HCT116 (cell line): ENCODE results near the gene TMSB4X. TPM values are rescaled to one million over a fixed set of nuclear protein-coding genes. Genes with fewer than 3 reads are reported as not detected.

Experiments
- ATAC-seq: fragments of 200-7000 bp; cut with Tn5 transposase; 2 replicates; pipeline ENCODE4 v1.9.1; 2020; ENCODE audit warnings: mild to moderate bottlenecking, moderate library complexity
- BruUV-seq: library from RNA; stranded (reverse); fragments of 400-500 nt; replicated peaks from 2 replicates; lab custom pipeline; 2021; lab: Mats Ljungman, UMichigan
- CTCF ChIA-PET: fragments of 300-600 bp; sonication (Branson Sonifier 250); formaldehyde crosslinking; loops from one replicate; lab custom pipeline; 2021; ENCODE audit warnings: antibody characterized with exemption; lab: Charles Lee
- POLR2A ChIA-PET: fragments of 300-600, 350-600 bp; sonication (Branson Sonifier 250); formaldehyde crosslinking; loops from one replicate; lab custom pipeline; 2021; ENCODE audit warnings: antibody characterized with exemption; lab: Charles Lee
- RAD21 ChIA-PET, 2 experiments: fragments of 300-600 bp; sonication (Branson Sonifier 250); formaldehyde crosslinking; loops; one replicate each; lab custom pipeline; 2023; ENCODE audit warnings: low total read pairs in 2 of 2; ENCODE audit not compliant: uncharacterized antibody in 2 of 2, unreplicated experiment in 2 of 2, low non-redundant PET in 1 of 2; lab: Charles Lee
- DNase-seq: peaks from one replicate; pipeline ENCODE4 v3.0.0-alpha.2; 2010; ENCODE audit warnings: low read depth, low spot score
- H2AFZ ChIP-seq: fragments of 200-600 bp; shearing (Covaris generic), sonication (generic); 2 replicates; pipeline ENCODE4 v1.6.1; 2017; ENCODE audit warnings: low read depth, mixed run types, mixed read lengths, antibody characterized with exemption, low read length; ENCODE audit not compliant: poor library complexity, severe bottlenecking
- H3K27ac ChIP-seq: 2 replicates; pipeline ENCODE4 v1.5.1; 2012; ENCODE audit warnings: low read depth, low read length
- H3K27me3 ChIP-seq: fragments of 200-600 bp; sonication (generic); 2 replicates; pipeline ENCODE4 v1.6.1; 2016; ENCODE audit warnings: mixed run types, low read length, mixed read lengths; ENCODE audit not compliant: insufficient read depth
- H3K36me3 ChIP-seq, 2 experiments: fragments of 200-500 bp in 1 of 2; fragments of 200-600 bp in 1 of 2; sonication (Bioruptor generic) in 1 of 2; sonication (generic) in 1 of 2; 2 replicates each; pipeline versions ENCODE4 v1.5.1 to v1.6.1; 2014 to 2016; ENCODE audit warnings: low read length in 2 of 2, inconsistent platforms in 1 of 2, mixed read lengths in 1 of 2, mixed run types in 1 of 2; ENCODE audit not compliant: insufficient read depth in 2 of 2, control insufficient read depth in 1 of 2
- H3K4me1 ChIP-seq, 2 experiments: fragments of 200-600 bp in 1 of 2; sonication (generic) in 1 of 2; 2 replicates each; pipeline versions ENCODE4 v1.5.1 to v1.6.1; 2012 to 2017; ENCODE audit warnings: low read length in 2 of 2, inconsistent platforms in 1 of 2, mild to moderate bottlenecking in 1 of 2, mixed read lengths in 1 of 2, mixed run types in 1 of 2, moderate library complexity in 1 of 2; ENCODE audit not compliant: insufficient read depth in 2 of 2, control insufficient read depth in 1 of 2
- H3K4me2 ChIP-seq: fragments of 200-600 bp; sonication (generic); 2 replicates; pipeline ENCODE4 v1.6.1; 2017; ENCODE audit warnings: mixed run types, low read length, mixed read lengths
- H3K4me3 ChIP-seq, 2 experiments: fragments of 200-600 bp in 1 of 2; sonication (generic) in 1 of 2; replicated peaks in 1 of 2; 2 replicates each; pipeline ENCODE4 v1.5.1; 2011 to 2016; ENCODE audit warnings: low read length in 2 of 2, control low read depth in 1 of 2, low read depth in 1 of 2, mild to moderate bottlenecking in 1 of 2, mixed read lengths in 1 of 2, mixed run types in 1 of 2
- H3K79me2 ChIP-seq: fragments of 200-600 bp; sonication (generic); 2 replicates; pipeline ENCODE4 v1.6.1; 2017; ENCODE audit warnings: mild to moderate bottlenecking, mixed run types, low read length, moderate library complexity, mixed read lengths; ENCODE audit not compliant: insufficient read depth
- H3K9ac ChIP-seq: fragments of 200-600 bp; sonication (generic); 2 replicates; pipeline ENCODE4 v1.6.1; 2016; ENCODE audit warnings: low read length, mixed read lengths
- H3K9me2 ChIP-seq: fragments of 200-600 bp; sonication (generic), shearing (Covaris generic); 2 replicates; pipeline ENCODE4 v1.6.1; 2017; ENCODE audit warnings: mixed run types, mild to moderate bottlenecking, moderate library complexity; ENCODE audit not compliant: insufficient read depth
- H3K9me3 ChIP-seq, 2 experiments: fragments of 200-500 bp in 1 of 2; fragments of 200-600 bp in 1 of 2; sonication (Bioruptor generic) in 1 of 2; sonication (generic) in 1 of 2; 2 replicates each; pipeline ENCODE4 v1.6.1; 2014 to 2017; ENCODE audit warnings: low read length in 2 of 2, mixed read lengths in 2 of 2, inconsistent platforms in 1 of 2, low read depth in 1 of 2, mild to moderate bottlenecking in 1 of 2, mixed run types in 1 of 2, moderate library complexity in 1 of 2; ENCODE audit not compliant: control insufficient read depth in 1 of 2, insufficient read depth in 1 of 2
- H4K20me1 ChIP-seq: fragments of 200-600 bp; sonication (generic), shearing (Covaris generic); 2 replicates; pipeline ENCODE4 v1.6.1; 2017; ENCODE audit warnings: mixed run types, mild to moderate bottlenecking, moderate library complexity; ENCODE audit not compliant: insufficient read depth
- CEBPB ChIP-seq: IDR thresholded peaks from 2 replicates; pipeline ENCODE4 v1.6.1; 2012; ENCODE audit warnings: low read depth
- EZH2phosphoT487 ChIP-seq: fragments of 200-600 bp; IDR thresholded peaks from 2 replicates; pipeline ENCODE4 v1.6.1; 2018; ENCODE audit warnings: antibody characterized with exemption, borderline replicate concordance
- SP1 ChIP-seq: IDR thresholded peaks from 2 replicates; pipeline ENCODE4 v1.6.1; 2012; ENCODE audit warnings: low read depth
- SRF ChIP-seq: IDR thresholded peaks from 2 replicates; pipeline ENCODE4 v1.6.1; 2012; ENCODE audit warnings: low read depth
- TCF7L2 ChIP-seq: IDR thresholded peaks from 2 replicates; pipeline ENCODE4 v1.7.0; 2011; ENCODE audit warnings: borderline replicate concordance, inconsistent platforms; ENCODE audit not compliant: insufficient read depth, insufficient read length; ENCODE audit errors: extremely low read depth
- intact Hi-C: fragments of 100-400 bp; cut with micrococcal nuclease; formaldehyde crosslinking; loops from 2 replicates; pipeline ENCODE4 v1.10.0; 2022
- total RNA-seq: library from RNA; stranded (reverse); gene quantifications from one replicate; pipeline ENCODE4 v1.2.1, GENCODE V29; 2021; ENCODE audit not compliant: unreplicated experiment
- TF ChIP-seq, protein P1 (sequence below): IDR thresholded peaks from 2 replicates; pipeline ENCODE4 v1.6.1; 2012; ENCODE audit warnings: low read depth
- TF ChIP-seq, protein P2 (sequence below): IDR thresholded peaks from 2 replicates; pipeline ENCODE4 v1.6.1; 2012
- TF ChIP-seq, protein P3 (sequence below): IDR thresholded peaks from 2 replicates; pipeline ENCODE4 v1.6.1; 2012

Gene TMSB4X
- total RNA-seq, 1 experiment from 2014 or later: 407 TPM

DNA sequence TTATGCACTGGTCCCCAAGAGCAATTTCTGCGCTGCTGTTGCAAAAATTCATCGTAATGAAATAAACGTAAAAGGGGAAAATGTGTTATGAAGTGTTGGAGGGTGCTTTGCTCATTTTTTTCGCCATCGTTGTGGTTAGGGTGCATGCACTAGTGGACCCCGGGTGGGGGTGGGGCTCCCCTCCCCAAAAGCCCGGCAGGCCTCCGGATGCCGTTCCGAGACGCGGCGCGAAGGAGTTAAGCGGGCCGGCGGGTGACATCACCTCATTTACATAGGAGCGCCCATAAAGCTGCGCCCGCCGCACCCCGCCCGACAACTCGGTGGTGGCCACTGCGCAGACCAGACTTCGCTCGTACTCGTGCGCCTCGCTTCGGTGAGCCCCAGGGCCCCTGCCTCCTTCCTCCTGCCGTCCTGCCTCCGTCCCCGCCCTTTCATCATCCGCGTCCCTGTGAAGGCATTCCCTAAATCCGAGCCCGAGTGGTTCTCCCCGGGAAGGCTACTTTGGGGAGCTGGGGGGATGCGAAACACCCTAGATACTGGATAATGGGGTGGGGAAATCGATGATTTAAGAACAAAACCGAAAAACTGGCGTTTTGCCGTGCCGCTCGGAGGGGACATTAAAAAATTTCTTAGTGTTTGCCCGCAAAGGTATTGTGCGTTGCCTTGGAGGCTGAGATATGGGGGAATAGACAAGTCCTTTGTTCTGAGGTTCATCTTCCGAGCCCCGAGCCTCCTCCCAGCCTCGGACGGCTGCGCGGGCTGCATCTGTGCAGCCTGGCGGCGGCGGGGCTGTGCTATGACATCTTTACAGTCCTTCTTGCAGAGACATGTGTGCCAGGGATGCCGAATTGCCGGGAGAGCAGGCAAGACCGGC is at the start of gene TMSB4X (continued):
- TF ChIP-seq, protein P1, sequence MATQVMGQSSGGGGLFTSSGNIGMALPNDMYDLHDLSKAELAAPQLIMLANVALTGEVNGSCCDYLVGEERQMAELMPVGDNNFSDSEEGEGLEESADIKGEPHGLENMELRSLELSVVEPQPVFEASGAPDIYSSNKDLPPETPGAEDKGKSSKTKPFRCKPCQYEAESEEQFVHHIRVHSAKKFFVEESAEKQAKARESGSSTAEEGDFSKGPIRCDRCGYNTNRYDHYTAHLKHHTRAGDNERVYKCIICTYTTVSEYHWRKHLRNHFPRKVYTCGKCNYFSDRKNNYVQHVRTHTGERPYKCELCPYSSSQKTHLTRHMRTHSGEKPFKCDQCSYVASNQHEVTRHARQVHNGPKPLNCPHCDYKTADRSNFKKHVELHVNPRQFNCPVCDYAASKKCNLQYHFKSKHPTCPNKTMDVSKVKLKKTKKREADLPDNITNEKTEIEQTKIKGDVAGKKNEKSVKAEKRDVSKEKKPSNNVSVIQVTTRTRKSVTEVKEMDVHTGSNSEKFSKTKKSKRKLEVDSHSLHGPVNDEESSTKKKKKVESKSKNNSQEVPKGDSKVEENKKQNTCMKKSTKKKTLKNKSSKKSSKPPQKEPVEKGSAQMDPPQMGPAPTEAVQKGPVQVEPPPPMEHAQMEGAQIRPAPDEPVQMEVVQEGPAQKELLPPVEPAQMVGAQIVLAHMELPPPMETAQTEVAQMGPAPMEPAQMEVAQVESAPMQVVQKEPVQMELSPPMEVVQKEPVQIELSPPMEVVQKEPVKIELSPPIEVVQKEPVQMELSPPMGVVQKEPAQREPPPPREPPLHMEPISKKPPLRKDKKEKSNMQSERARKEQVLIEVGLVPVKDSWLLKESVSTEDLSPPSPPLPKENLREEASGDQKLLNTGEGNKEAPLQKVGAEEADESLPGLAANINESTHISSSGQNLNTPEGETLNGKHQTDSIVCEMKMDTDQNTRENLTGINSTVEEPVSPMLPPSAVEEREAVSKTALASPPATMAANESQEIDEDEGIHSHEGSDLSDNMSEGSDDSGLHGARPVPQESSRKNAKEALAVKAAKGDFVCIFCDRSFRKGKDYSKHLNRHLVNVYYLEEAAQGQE: no peak
- TF ChIP-seq, protein P2, sequence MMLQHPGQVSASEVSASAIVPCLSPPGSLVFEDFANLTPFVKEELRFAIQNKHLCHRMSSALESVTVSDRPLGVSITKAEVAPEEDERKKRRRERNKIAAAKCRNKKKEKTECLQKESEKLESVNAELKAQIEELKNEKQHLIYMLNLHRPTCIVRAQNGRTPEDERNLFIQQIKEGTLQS: no peak
- TF ChIP-seq, protein P3, sequence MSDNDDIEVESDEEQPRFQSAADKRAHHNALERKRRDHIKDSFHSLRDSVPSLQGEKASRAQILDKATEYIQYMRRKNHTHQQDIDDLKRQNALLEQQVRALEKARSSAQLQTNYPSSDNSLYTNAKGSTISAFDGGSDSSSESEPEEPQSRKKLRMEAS: no peak

DNA sequence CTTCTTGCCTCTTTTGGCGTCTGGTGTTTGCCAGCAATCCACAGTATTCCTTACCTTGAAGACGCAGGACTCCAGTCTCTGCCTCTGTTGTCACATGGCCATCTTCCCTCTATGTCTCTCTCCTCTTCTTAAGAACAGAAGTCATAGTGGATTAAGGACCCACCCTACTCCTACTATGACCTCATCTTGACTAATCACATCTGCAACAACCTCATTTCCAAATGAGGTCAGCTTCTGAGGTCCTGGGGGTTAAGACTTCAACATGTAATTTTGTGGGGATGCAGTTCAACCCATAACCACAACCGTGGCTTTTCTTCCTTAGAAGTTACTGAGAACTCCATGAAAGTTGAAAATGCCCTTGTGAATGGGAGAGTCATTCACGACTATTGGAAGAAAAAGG is 45.2 kb upstream of the TMSB4X start:
- H3K27ac ChIP-seq: no peak overlapping the region
- ChIA-PET RAD21 (no interaction called here), POLR2A (no interaction called here), CTCF (no interaction called here)
- BruUV-seq: no TSS peak
- H3K9ac ChIP-seq: no peak overlapping the region
- DNase-seq (no peak), ATAC-seq (no peak)
- H3K36me3 ChIP-seq: no peaks in the 10 kb centered on the region
- no peak overlapping the region for H2AFZ ChIP-seq
- no peaks in the 10 kb centered on the region for H3K9me3 ChIP-seq
- no peaks in the 10 kb centered on the region for H3K9me2 ChIP-seq
- intact Hi-C loops: no loop called here
- no peaks in the 10 kb centered on the region for H3K79me2 ChIP-seq
- H3K4me2 ChIP-seq: no peak overlapping the region
- H3K27me3 ChIP-seq: no peaks in the 10 kb centered on the region
- no peaks in the 10 kb centered on the region for H3K4me1 ChIP-seq
- TF ChIP-seq TCF7L2 (no peak), CEBPB (no peak), EZH2phosphoT487 (no peak), SP1 (no peak), SRF (no peak)
- TF ChIP-seq, protein P2: no peak
- no peaks in the 10 kb centered on the region for H4K20me1 ChIP-seq
- H3K4me3 ChIP-seq: no peak overlapping the region
